ENCODE results near the gene PRKD1.

PRKD1 gene

GRCh38 chr14:29937116-29937515 lies 9.5 kb upstream of the PRKD1 start:
- Histone ChIP-seq H3K36me3 (ENCODE audit: insufficient read depth, low read length) (no peaks in the 10 kb centered on the region), H3K4me3 (ENCODE audit: low read depth, low read length, poor library complexity, severe bottlenecking) (no peak overlapping the region), H3K4me1 (ENCODE audit: insufficient read depth, low read length, severe bottlenecking) (no peaks in the 10 kb centered on the region), H3K79me2 (ENCODE audit: insufficient read depth, low read length) (no peaks in the 10 kb centered on the region), H3K9me3 (ENCODE audit: low read length) (no peaks in the 10 kb centered on the region), H4K20me1 (ENCODE audit: insufficient read depth, low read length) (no peaks in the 10 kb centered on the region), H2AFZ (ENCODE audit: low read length) (no peak overlapping the region), H3F3A (ENCODE audit: insufficient read depth, low read length) (no peaks in the 10 kb centered on the region), H3K27ac (ENCODE audit: low read depth, low read length, poor library complexity, severe bottlenecking) (no peak overlapping the region), H3K9me2 (ENCODE audit: low read depth, low read length) (no peaks in the 10 kb centered on the region), H3K4me2 (ENCODE audit: low read length) (no peak overlapping the region), H3K27me3 (ENCODE audit: insufficient read depth, low read length) (no peaks in the 10 kb centered on the region), H3K9ac (ENCODE audit: low read length) (no peak overlapping the region)
- TF ChIP-seq CTCF (IDR thresholded peaks at IDR 0.05; ENCODE audit: low read length): no peak
- no peak for TF ChIP-seq EZH2 (IDR thresholded peaks at IDR 0.05; ENCODE audit: borderline replicate concordance, low read length)

- Histone ChIP-seq H3K9me3 (ENCODE audit: low read length) (no peaks in the 10 kb centered on the region), H3K9me2 (ENCODE audit: low read depth, low read length) (no peaks in the 10 kb centered on the region), H3F3A (ENCODE audit: insufficient read depth, low read length) (no peaks in the 10 kb centered on the region), H2AFZ (ENCODE audit: low read length) (no peak overlapping the region), H3K36me3 (ENCODE audit: insufficient read depth, low read length) (no peaks in the 10 kb centered on the region), H3K79me2 (ENCODE audit: insufficient read depth, low read length) (no peaks in the 10 kb centered on the region), H3K27me3 (ENCODE audit: insufficient read depth, low read length) (no peaks in the 10 kb centered on the region), H3K4me2 (ENCODE audit: low read length) (no peak overlapping the region), H3K27ac (ENCODE audit: low read depth, low read length, poor library complexity, severe bottlenecking) (no peak overlapping the region), H3K9ac (ENCODE audit: low read length) (no peak overlapping the region), H4K20me1 (ENCODE audit: insufficient read depth, low read length) (no peaks in the 10 kb centered on the region), H3K4me1 (ENCODE audit: insufficient read depth, low read length, severe bottlenecking) (no peaks in the 10 kb centered on the region), H3K4me3 (ENCODE audit: low read depth, low read length, poor library complexity, severe bottlenecking) (no peak overlapping the region)
- TF ChIP-seq EZH2 (IDR thresholded peaks at IDR 0.05; ENCODE audit: borderline replicate concordance, low read length) (no peak), CTCF (IDR thresholded peaks at IDR 0.05; ENCODE audit: low read length) (no peak)
Observed at GRCh38 chr14:29930283-29930682, 2.6 kb upstream of the PRKD1 start.

GRCh38 chr14:29928117-29928640 lies 532 bp upstream of the PRKD1 start:
- Histone ChIP-seq H2AFZ (ENCODE audit: low read length) (no peak overlapping the region), H3K4me3 (ENCODE audit: low read depth, low read length, poor library complexity, severe bottlenecking) (no peak overlapping the region), H3K27me3 (ENCODE audit: insufficient read depth, low read length) (no peaks in the 10 kb centered on the region), H3F3A (ENCODE audit: insufficient read depth, low read length) (no peaks in the 10 kb centered on the region), H4K20me1 (ENCODE audit: insufficient read depth, low read length) (no peaks in the 10 kb centered on the region), H3K27ac (ENCODE audit: low read depth, low read length, poor library complexity, severe bottlenecking) (no peak overlapping the region), H3K9me2 (ENCODE audit: low read depth, low read length) (no peaks in the 10 kb centered on the region), H3K9me3 (ENCODE audit: low read length) (no peaks in the 10 kb centered on the region), H3K4me1 (ENCODE audit: insufficient read depth, low read length, severe bottlenecking) (no peaks in the 10 kb centered on the region), H3K9ac (ENCODE audit: low read length) (no peak overlapping the region), H3K79me2 (ENCODE audit: insufficient read depth, low read length) (no peaks in the 10 kb centered on the region), H3K36me3 (ENCODE audit: insufficient read depth, low read length) (no peaks in the 10 kb centered on the region), H3K4me2 (ENCODE audit: low read length) (no peak overlapping the region)
- TF ChIP-seq CTCF (IDR thresholded peaks at IDR 0.05; ENCODE audit: low read length) (no peak), EZH2 (IDR thresholded peaks at IDR 0.05; ENCODE audit: borderline replicate concordance, low read length) (no peak)
